RWPE2 (cell line): ENCODE data around the gene HTRA3.

Experiments
- ATAC-seq: fragments of 200-7000 bp; cut with Tn5 transposase; 3 replicates; pipeline ENCODE4 v1.9.1; 2021; ENCODE audit warnings: low read depth
- DNase-seq: peaks from one replicate; pipeline ENCODE4 v3.0.0-alpha.2; 2020; ENCODE audit warnings: low spot score
- H3K27ac ChIP-seq: fragments of 450-650 bp; 2 replicates; pipeline ENCODE4 v1.5.1; 2017; ENCODE audit warnings: mild to moderate bottlenecking; ENCODE audit not compliant: poor library complexity, severe bottlenecking
- H3K27me3 ChIP-seq: fragments of 250-450 bp; sonication (Bioruptor Pico); 2 replicates; pipeline ENCODE4 v1.5.1; 2021; ENCODE audit warnings: mild to moderate bottlenecking, moderate library complexity; ENCODE audit not compliant: insufficient read depth, poor library complexity, severe bottlenecking
- H3K36me3 ChIP-seq: fragments of 250-450 bp; sonication (Bioruptor Pico); 2 replicates; pipeline ENCODE4 v1.5.1; 2020; ENCODE audit warnings: low read depth, mild to moderate bottlenecking, moderate library complexity
- H3K4me1 ChIP-seq: fragments of 250-450 bp; sonication (Bioruptor Pico); 2 replicates; pipeline ENCODE4 v1.5.1; 2021; ENCODE audit warnings: mild to moderate bottlenecking, moderate library complexity; ENCODE audit not compliant: insufficient read depth, poor library complexity, severe bottlenecking
- H3K4me3 ChIP-seq: fragments of 250-450 bp; sonication (Bioruptor Pico); 2 replicates; pipeline ENCODE4 v1.5.1; 2021; ENCODE audit warnings: mild to moderate bottlenecking, moderate library complexity; ENCODE audit not compliant: severe bottlenecking
- H3K9me3 ChIP-seq: fragments of 250-450 bp; sonication (Bioruptor Pico); 2 replicates; pipeline ENCODE4 v1.5.1; 2021; ENCODE audit warnings: mild to moderate bottlenecking, moderate library complexity; ENCODE audit not compliant: severe bottlenecking
- CTCF ChIP-seq: fragments of 450-650 bp; IDR thresholded peaks from one replicate; pipeline ENCODE4 v1.5.1; 2017; ENCODE audit warnings: mild to moderate bottlenecking, moderate library complexity; ENCODE audit not compliant: poor library complexity, severe bottlenecking

The HTRA3 gene

DNA sequence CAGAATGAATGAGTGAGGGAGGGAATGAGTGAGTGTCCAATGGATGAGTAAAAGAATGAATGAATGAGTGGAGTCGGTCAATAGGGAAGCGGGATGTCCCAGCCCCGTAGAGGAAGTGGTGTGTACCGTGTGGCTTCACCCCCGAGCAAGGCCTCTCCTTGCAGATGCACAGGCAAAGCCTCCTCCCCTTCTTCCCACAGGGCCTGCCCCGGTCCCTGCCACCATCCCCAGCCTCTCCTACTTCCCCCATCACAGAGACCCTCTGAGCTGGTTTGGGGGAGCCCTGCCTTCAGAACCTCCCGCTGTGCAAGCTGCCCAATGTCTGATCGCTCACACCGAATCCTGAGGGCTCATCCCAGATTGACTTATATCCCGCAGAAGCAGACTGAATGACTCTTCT, 13.6 kb downstream of the HTRA3 start:
- no peak overlapping the region for H3K4me3 ChIP-seq
- H3K4me1 ChIP-seq = no peaks in the 10 kb centered on the region
- no peak for TF ChIP-seq CTCF
- H3K36me3 ChIP-seq = no peaks in the 10 kb centered on the region
- no peaks in the 10 kb centered on the region for H3K9me3 ChIP-seq
- H3K27me3 ChIP-seq = no peaks in the 10 kb centered on the region
- no peak for ATAC-seq
- DNase-seq = no peak
- no peak overlapping the region for H3K27ac ChIP-seq

DNA sequence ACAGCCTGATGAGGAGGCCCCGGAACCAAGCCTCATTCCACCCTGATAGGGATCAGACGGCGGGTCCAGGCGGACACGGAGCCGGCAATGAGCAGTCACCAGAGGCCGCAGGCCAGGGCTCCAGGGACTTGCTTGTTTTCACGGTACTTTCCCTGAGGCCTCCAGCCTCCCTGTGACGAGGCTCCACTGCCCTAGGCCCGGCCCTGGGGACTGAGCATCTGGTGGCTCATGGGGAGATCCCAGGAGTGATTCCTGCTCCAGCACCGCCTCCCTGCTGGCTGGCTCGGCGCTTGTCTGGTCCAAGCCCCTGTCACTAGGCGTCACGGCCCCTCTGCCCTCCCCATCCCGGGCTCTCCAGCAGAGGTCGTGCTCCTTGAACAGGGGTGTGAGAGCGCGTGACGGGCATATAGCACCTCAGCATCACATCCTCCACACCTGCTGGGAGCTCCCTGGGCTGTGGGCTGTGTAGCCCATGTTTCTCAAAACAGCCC, 14.1 kb downstream of the HTRA3 start:
- Histone ChIP-seq H3K4me1 (no peaks in the 10 kb centered on the region), H3K4me3 (no peak overlapping the region), H3K27ac (no peak overlapping the region), H3K9me3 (no peaks in the 10 kb centered on the region), H3K36me3 (no peaks in the 10 kb centered on the region), H3K27me3 (no peaks in the 10 kb centered on the region)
- TF ChIP-seq CTCF = no peak
- no peak for DNase-seq
- no peak; the same call in 2 of the 3 replicates for ATAC-seq

- TF ChIP-seq CTCF = no peak
- H3K4me1 ChIP-seq = no peaks in the 10 kb centered on the region
- H3K36me3 ChIP-seq = no peaks in the 10 kb centered on the region
- H3K4me3 ChIP-seq = no peak overlapping the region
- no peaks in the 10 kb centered on the region for H3K27me3 ChIP-seq
- DNase-seq = no peak
- H3K27ac ChIP-seq = no peak overlapping the region
- ATAC-seq = no peak
- H3K9me3 ChIP-seq = no peaks in the 10 kb centered on the region
These were observed 14.8 kb downstream of the HTRA3 start for GRCh38 chr4:8284391-8284790.

GRCh38 chr4:8285143-8285975, 15.8 kb downstream of the HTRA3 start:
- no peak for TF ChIP-seq CTCF
- Histone ChIP-seq H3K4me1 (no peaks in the 10 kb centered on the region), H3K9me3 (no peaks in the 10 kb centered on the region), H3K27me3 (no peaks in the 10 kb centered on the region), H3K27ac (no peak overlapping the region), H3K36me3 (no peaks in the 10 kb centered on the region), H3K4me3 (no peak overlapping the region)
- no peak for ATAC-seq
- no peak for DNase-seq
